Measurements from ENCODE around the gene ADGRG1. TPM values are rescaled to one million over a fixed set of nuclear protein-coding genes. Genes with fewer than 3 reads are reported as not detected.

The ADGRG1 gene
- total RNA-seq, 1 experiment from 2014 or later = 2.0 TPM

- ATAC-seq (peak; percentile 22), DNase-seq (ENCODE audit: low spot score) (no peak)
- Mint-ChIP-seq H3K4me3 (no peak overlapping the region), H3K4me1 (no peaks in the 10 kb centered on the region), H3K36me3 (no peaks in the 10 kb centered on the region), H3K27me3 (ENCODE audit: low read depth) (no peaks in the 10 kb centered on the region), H3K9me3 (no peaks in the 10 kb centered on the region), H3K27ac (no peak overlapping the region)
- TF ChIP-seq, protein P1, sequence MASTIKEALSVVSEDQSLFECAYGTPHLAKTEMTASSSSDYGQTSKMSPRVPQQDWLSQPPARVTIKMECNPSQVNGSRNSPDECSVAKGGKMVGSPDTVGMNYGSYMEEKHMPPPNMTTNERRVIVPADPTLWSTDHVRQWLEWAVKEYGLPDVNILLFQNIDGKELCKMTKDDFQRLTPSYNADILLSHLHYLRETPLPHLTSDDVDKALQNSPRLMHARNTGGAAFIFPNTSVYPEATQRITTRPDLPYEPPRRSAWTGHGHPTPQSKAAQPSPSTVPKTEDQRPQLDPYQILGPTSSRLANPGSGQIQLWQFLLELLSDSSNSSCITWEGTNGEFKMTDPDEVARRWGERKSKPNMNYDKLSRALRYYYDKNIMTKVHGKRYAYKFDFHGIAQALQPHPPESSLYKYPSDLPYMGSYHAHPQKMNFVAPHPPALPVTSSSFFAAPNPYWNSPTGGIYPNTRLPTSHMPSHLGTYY (CRISPR knock-in tag; IDR thresholded peaks at IDR 0.05) = no peak
- CTCF ChIA-PET = interaction anchor here (0.6 to 3.3 kb wide), 12 partner anchors 9 to 55 kb away, joined by 3 to 34 read pairs (median 6); partner anchors contain the start of gene ADGRG1
- POLR2A ChIA-PET = no interaction called here
Measured at GRCh38 chr16:57609541-57610401, 18.7 kb upstream of the ADGRG1 start.

GRCh38 chr16:57610611-57611010, 17.8 kb upstream of the ADGRG1 start:
- no peaks in the 10 kb centered on the region for H3K27me3 Mint-ChIP-seq (ENCODE audit: low read depth)
- ATAC-seq = no peak
- POLR2A ChIA-PET = no interaction called here

More at GRCh38 chr16:57610611-57611010, 17.8 kb upstream of the ADGRG1 start:
- TF ChIP-seq NFATC4 (CRISPR knock-in tag; IDR thresholded peaks at IDR 0.05) = no peak
- no peak for TF ChIP-seq FOXP4 (CRISPR knock-in tag; IDR thresholded peaks at IDR 0.05)
- TF ChIP-seq, protein P2, sequence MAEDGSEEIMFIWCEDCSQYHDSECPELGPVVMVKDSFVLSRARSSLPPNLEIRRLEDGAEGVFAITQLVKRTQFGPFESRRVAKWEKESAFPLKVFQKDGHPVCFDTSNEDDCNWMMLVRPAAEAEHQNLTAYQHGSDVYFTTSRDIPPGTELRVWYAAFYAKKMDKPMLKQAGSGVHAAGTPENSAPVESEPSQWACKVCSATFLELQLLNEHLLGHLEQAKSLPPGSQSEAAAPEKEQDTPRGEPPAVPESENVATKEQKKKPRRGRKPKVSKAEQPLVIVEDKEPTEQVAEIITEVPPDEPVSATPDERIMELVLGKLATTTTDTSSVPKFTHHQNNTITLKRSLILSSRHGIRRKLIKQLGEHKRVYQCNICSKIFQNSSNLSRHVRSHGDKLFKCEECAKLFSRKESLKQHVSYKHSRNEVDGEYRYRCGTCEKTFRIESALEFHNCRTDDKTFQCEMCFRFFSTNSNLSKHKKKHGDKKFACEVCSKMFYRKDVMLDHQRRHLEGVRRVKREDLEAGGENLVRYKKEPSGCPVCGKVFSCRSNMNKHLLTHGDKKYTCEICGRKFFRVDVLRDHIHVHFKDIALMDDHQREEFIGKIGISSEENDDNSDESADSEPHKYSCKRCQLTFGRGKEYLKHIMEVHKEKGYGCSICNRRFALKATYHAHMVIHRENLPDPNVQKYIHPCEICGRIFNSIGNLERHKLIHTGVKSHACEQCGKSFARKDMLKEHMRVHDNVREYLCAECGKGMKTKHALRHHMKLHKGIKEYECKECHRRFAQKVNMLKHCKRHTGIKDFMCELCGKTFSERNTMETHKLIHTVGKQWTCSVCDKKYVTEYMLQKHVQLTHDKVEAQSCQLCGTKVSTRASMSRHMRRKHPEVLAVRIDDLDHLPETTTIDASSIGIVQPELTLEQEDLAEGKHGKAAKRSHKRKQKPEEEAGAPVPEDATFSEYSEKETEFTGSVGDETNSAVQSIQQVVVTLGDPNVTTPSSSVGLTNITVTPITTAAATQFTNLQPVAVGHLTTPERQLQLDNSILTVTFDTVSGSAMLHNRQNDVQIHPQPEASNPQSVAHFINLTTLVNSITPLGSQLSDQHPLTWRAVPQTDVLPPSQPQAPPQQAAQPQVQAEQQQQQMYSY (CRISPR knock-in tag; IDR thresholded peaks at IDR 0.05) = no peak
- TF ChIP-seq ZNF396 (CRISPR knock-in tag; IDR thresholded peaks at IDR 0.05; ENCODE audit: borderline replicate concordance) = no peak
- TF ChIP-seq AR (CRISPR knock-in tag; IDR thresholded peaks at IDR 0.05) = no peak
- TF ChIP-seq NFYB (CRISPR knock-in tag; conservative IDR thresholded peaks at IDR 0.05; ENCODE audit: low read depth) = no peak
- no peak for TF ChIP-seq STAT6 (CRISPR knock-in tag; conservative IDR thresholded peaks at IDR 0.05; ENCODE audit: low read depth)
- TF ChIP-seq ZNF138 (CRISPR knock-in tag; conservative IDR thresholded peaks at IDR 0.05) = no peak
- TF ChIP-seq PRRX2 (CRISPR knock-in tag; IDR thresholded peaks at IDR 0.05) = no peak
- no peak for TF ChIP-seq FOXP1 (CRISPR knock-in tag; IDR thresholded peaks at IDR 0.05; ENCODE audit: borderline replicate concordance)
- TF ChIP-seq ZBTB21 (CRISPR knock-in tag; IDR thresholded peaks at IDR 0.05; ENCODE audit: borderline replicate concordance) = no peak
- no peak for TF ChIP-seq ATF2 (CRISPR knock-in tag; IDR thresholded peaks at IDR 0.05; ENCODE audit: borderline replicate concordance, low read depth)
- TF ChIP-seq, protein P3, sequence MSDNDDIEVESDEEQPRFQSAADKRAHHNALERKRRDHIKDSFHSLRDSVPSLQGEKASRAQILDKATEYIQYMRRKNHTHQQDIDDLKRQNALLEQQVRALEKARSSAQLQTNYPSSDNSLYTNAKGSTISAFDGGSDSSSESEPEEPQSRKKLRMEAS (CRISPR knock-in tag; IDR thresholded peaks at IDR 0.05) = no peak
- TF ChIP-seq ZNF263 (CRISPR knock-in tag; IDR thresholded peaks at IDR 0.05; ENCODE audit: low read depth) = no peak
- CTCF ChIA-PET = interaction anchor here (0.7 to 3.3 kb wide), 5 partner anchors 9 to 54 kb away, joined by 3 to 34 read pairs (median 5); no protein-coding TSS in a partner anchor
- H3K4me3 Mint-ChIP-seq = no peak overlapping the region
- DNase-seq (ENCODE audit: low spot score) = no peak
- H3K36me3 Mint-ChIP-seq = no peaks in the 10 kb centered on the region
- no peaks in the 10 kb centered on the region for H3K4me1 Mint-ChIP-seq
- no peak overlapping the region for H3K27ac Mint-ChIP-seq
- no peaks in the 10 kb centered on the region for H3K9me3 Mint-ChIP-seq
